Measurements from ENCODE around the gene PLEKHG7. TPM values are rescaled to one million over a fixed set of nuclear protein-coding genes. Genes with fewer than 3 reads are reported as not detected.

Gene PLEKHG7
- total and polyA plus RNA-seq, 2 experiments from 2014 or later, result not detected

DNA sequence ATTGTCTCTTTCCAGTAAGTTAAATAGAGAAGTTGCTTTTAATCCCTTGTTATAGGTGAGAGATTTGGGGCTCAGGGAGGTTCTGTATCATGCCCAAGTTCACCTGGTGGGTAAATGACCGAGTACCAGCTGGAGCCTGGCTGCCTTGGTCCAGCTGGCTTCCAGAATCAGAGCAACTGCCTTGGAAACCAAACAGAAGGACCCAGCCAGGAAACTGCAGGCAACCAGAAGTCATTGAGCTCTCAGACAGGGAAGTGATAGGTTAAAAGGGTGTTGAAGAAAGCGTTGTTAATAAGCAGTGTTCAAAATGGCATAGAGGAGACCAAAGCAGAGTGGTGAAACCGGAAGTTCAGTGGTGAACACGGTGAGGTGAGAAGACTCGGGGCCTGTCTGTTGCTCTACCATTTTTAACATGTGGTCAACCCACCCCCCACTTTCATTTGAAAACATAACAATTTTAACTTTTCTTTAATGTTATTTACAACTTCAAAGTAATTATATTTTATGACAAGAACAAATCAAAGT lies 54.9 kb downstream of the PLEKHG7 start:
- no peak for TF ChIP-seq CTCF (IDR thresholded peaks at IDR 0.05; ENCODE audit: low read depth, low read length)
- no peak overlapping the region for H3K27ac ChIP-seq
- no peak for DNase-seq (ENCODE audit: low read depth in 1 of 2, low spot score in 1 of 2)

GRCh38 chr12:92759634-92760268 lies 57.0 kb downstream of the PLEKHG7 start:
- Histone ChIP-seq H3K9me3 (ENCODE audit: low read depth) (no peaks in the 10 kb centered on the region), H3K36me3 (no peaks in the 10 kb centered on the region), H3K27me3 (no peaks in the 10 kb centered on the region), H3K27ac (no peak overlapping the region), H3K4me1 (ENCODE audit: low read depth) (no peaks in the 10 kb centered on the region), H3K4me3 (no peak overlapping the region)
- DNase-seq (ENCODE audit: low read depth in 1 of 2, low spot score in 1 of 2), result peak in 1 of 2 donors; percentile 91
- no peak for TF ChIP-seq CTCF (IDR thresholded peaks at IDR 0.05; ENCODE audit: low read depth, low read length)

More for the DNA sequence above, 54.9 kb downstream of the PLEKHG7 start:
- Histone ChIP-seq H3K27me3 (no peaks in the 10 kb centered on the region), H3K4me1 (ENCODE audit: low read depth) (no peaks in the 10 kb centered on the region), H3K36me3 (no peaks in the 10 kb centered on the region), H3K4me3 (no peak overlapping the region), H3K9me3 (ENCODE audit: low read depth) (no peaks in the 10 kb centered on the region)

DNA sequence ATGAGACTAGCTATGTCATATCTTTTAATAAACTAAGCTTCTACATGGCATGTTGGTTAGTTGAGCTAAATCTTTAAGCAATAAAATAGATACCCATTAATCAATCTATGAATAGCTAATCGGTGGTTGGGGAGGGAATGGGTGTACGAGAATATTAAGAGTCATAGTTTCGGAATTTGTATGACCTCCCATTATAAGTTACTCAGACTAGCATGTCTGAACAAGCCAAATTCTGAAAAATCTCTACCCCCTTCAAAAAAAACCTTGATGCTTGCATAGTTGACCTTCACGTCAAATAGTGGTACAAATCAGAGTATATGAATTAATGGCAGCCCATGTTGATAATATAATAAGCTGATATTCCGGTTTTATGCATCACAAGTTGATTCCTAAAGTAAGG lies 60.0 kb downstream of the PLEKHG7 start:
- no peaks in the 10 kb centered on the region for H3K27me3 ChIP-seq
- no peak overlapping the region for H3K27ac ChIP-seq
- TF ChIP-seq CTCF (IDR thresholded peaks at IDR 0.05; ENCODE audit: low read depth, low read length), result no peak
- no peaks in the 10 kb centered on the region for H3K36me3 ChIP-seq
- DNase-seq (ENCODE audit: low read depth in 1 of 2, low spot score in 1 of 2), result no peak
- no peaks in the 10 kb centered on the region for H3K9me3 ChIP-seq (ENCODE audit: low read depth)
- no peaks in the 10 kb centered on the region for H3K4me1 ChIP-seq (ENCODE audit: low read depth)
- H3K4me3 ChIP-seq, result no peak overlapping the region

DNA sequence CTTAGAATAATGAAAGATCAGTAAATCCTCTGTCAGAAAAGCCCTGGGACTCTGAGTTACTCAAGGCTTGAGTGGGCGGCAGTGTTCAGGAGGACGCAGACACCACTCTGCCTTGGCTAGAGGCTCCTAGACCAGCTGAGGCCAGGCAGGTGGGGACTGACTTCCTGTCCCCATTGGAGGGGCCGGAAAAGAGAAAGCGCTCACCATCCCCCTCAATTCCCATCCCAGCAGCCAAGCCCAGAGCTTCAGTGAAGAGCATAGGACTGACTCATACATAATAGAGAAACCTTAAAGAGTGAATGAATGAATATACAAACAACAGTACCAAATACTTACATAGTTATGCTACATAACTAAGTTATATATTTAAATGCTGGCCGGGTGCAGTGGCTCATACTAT lies 62.0 kb downstream of the PLEKHG7 start:
- Histone ChIP-seq H3K27me3 (no peaks in the 10 kb centered on the region), H3K27ac (no peak overlapping the region), H3K4me1 (ENCODE audit: low read depth) (peaks cover 11% of the 10 kb centered on the region), H3K36me3 (no peaks in the 10 kb centered on the region), H3K9me3 (ENCODE audit: low read depth) (no peaks in the 10 kb centered on the region), H3K4me3 (no peak overlapping the region)
- no peak for TF ChIP-seq CTCF (IDR thresholded peaks at IDR 0.05; ENCODE audit: low read depth, low read length)
- peak in 1 of 2 donors; percentile 18 for DNase-seq (ENCODE audit: low read depth in 1 of 2, low spot score in 1 of 2)

DNA sequence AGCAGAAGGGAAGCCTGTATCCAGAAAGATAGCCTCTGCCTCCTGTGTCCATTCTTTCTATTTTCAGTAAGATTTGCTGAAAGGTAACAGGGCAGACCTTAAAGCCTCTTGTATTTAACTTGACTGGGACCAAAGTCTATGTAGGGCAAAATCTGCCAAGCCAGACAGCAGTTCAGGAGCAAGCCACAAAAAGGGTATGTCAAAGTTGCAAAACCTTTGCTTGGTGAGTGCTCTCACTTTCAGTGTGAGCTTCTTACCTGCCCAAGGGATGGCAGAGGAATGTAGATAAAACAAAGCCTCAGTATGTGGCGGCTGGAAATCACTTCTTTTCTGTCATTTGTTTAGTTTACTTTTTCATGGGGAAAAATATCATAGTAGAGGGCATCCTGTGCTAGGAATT lies 63.1 kb downstream of the PLEKHG7 start:
- Histone ChIP-seq H3K27me3 (no peaks in the 10 kb centered on the region), H3K36me3 (no peaks in the 10 kb centered on the region), H3K27ac (no peak overlapping the region), H3K9me3 (ENCODE audit: low read depth) (no peaks in the 10 kb centered on the region), H3K4me3 (no peak overlapping the region), H3K4me1 (ENCODE audit: low read depth) (peaks cover 19% of the 10 kb centered on the region)
- no peak for DNase-seq (ENCODE audit: low read depth in 1 of 2, low spot score in 1 of 2)
- TF ChIP-seq CTCF (IDR thresholded peaks at IDR 0.05; ENCODE audit: low read depth, low read length), result no peak

Data from cardiac muscle cell (in vitro differentiated cells and primary cell).